HEK293 (cell line): ENCODE results near the gene ZCCHC17.

Experiments used
- ZNF114 ChIP-seq: fragments of 450-650 bp; formaldehyde crosslinking; IDR thresholded peaks from 2 replicates; pipeline ENCODE4 v1.5.0; 2017; ENCODE audit warnings: missing biosample characterization, missing genetic modification characterization
- ZNF501 ChIP-seq: fragments of 450-650 bp; formaldehyde crosslinking; IDR thresholded peaks from 2 replicates; pipeline ENCODE4 v1.5.1; 2016; ENCODE audit warnings: missing biosample characterization, missing genetic modification characterization
- ZNF514 ChIP-seq: fragments of 450-650 bp; formaldehyde crosslinking; IDR thresholded peaks from 2 replicates; pipeline ENCODE4 v1.5.1; 2016; ENCODE audit warnings: missing biosample characterization, missing genetic modification characterization
- ZNF521 ChIP-seq: fragments of 450-650 bp; formaldehyde crosslinking; IDR thresholded peaks from 2 replicates; pipeline ENCODE4 v1.5.1; 2017; ENCODE audit warnings: missing biosample characterization, mild to moderate bottlenecking, missing genetic modification characterization
- ZNF558 ChIP-seq: fragments of 450-650 bp; formaldehyde crosslinking; IDR thresholded peaks from 2 replicates; pipeline ENCODE4 v1.5.1; 2016; ENCODE audit warnings: missing biosample characterization, missing genetic modification characterization
- ZNF843 ChIP-seq: fragments of 450-650 bp; formaldehyde crosslinking; IDR thresholded peaks from 2 replicates; pipeline ENCODE4 v1.5.1; 2016; ENCODE audit warnings: missing biosample characterization, missing genetic modification characterization
- TF ChIP-seq, protein P1 (sequence below): fragments of 450-650 bp; formaldehyde crosslinking; IDR thresholded peaks from 2 replicates; pipeline ENCODE4 v1.5.1; 2016; ENCODE audit warnings: missing biosample characterization, missing genetic modification characterization
- TF ChIP-seq, protein P2 (sequence below): IDR thresholded peaks from 2 replicates; pipeline ENCODE4 v1.6.1; 2011; ENCODE audit warnings: mild to moderate bottlenecking, low read depth, low read length, borderline replicate concordance

DNA sequence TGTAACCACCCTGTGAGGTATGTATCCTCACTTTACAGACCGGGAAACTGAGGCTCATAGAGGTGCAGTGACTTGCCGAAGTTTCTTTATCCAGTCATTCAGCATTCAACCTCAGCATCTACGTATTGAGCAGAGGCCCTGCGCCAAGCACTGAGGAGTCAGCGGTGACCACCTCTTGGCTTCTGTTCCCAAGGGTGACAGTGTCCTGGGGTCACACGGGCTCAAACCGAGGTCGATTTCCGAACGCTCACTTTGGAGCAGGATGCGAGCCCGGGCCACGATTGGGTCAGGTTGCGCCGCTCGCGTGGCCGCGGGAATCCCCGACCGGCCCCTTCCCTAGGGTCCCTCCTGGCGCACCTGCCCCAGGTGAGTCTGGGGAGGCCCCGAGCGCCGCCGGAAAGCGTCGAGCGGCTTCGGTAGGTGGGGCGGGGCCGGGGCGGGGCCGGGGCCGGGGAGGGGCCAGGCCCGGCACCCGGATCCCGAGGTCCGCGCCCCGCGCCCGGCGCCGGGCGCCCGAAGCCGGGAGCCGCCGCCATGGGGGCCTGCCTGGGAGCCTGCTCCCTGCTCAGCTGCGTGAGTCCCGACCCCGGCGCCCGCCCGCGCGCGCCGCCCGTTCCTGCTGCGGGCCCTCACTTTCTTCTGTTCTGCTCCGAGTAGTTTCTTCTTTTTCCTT, 116.0 kb downstream of the ZCCHC17 start, which contains the start of gene SERINC2:
- TF ChIP-seq ZNF558 (tag by site-specific recombination) (no peak), ZNF114 (tag by site-specific recombination) (no peak), ZNF843 (tag by site-specific recombination) (no peak), ZNF514 (tag by site-specific recombination) (no peak), ZNF501 (tag by site-specific recombination) (no peak), ZNF521 (no peak)
- TF ChIP-seq, protein P1, sequence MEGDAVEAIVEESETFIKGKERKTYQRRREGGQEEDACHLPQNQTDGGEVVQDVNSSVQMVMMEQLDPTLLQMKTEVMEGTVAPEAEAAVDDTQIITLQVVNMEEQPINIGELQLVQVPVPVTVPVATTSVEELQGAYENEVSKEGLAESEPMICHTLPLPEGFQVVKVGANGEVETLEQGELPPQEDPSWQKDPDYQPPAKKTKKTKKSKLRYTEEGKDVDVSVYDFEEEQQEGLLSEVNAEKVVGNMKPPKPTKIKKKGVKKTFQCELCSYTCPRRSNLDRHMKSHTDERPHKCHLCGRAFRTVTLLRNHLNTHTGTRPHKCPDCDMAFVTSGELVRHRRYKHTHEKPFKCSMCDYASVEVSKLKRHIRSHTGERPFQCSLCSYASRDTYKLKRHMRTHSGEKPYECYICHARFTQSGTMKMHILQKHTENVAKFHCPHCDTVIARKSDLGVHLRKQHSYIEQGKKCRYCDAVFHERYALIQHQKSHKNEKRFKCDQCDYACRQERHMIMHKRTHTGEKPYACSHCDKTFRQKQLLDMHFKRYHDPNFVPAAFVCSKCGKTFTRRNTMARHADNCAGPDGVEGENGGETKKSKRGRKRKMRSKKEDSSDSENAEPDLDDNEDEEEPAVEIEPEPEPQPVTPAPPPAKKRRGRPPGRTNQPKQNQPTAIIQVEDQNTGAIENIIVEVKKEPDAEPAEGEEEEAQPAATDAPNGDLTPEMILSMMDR (tag by site-specific recombination): no peak
- TF ChIP-seq, protein P2, sequence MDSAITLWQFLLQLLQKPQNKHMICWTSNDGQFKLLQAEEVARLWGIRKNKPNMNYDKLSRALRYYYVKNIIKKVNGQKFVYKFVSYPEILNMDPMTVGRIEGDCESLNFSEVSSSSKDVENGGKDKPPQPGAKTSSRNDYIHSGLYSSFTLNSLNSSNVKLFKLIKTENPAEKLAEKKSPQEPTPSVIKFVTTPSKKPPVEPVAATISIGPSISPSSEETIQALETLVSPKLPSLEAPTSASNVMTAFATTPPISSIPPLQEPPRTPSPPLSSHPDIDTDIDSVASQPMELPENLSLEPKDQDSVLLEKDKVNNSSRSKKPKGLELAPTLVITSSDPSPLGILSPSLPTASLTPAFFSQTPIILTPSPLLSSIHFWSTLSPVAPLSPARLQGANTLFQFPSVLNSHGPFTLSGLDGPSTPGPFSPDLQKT: no peak
